ENCODE data around the gene NUP210L.

DNA sequence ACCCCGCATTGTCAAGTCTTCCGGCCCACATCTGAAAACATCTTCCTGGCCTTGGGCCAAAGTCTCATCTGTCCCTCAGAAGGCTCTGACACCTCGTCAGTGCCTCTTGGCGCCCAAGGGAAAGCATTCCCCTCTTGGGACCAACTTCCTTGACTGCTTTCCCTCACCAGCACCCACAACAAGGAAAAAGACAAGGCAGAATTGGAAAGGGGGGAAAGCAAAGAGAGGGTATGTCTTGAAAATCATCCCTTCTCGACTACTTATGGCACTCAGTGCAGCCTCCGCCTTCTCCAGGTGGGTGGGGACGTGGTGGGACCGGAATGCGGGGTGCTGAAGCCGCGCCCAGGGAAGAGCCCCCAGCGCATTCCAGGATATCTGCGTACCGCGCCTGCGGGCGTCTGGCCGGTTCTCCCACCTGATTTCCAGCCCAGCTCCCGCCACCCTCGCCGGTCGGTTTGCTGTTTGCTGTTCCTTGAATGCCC lies 191.0 kb downstream of the NUP210L start:
- TF ChIP-seq POLR2A (IDR thresholded peaks at IDR 0.05) (no peak), CTCF (IDR thresholded peaks at IDR 0.05) (no peak)

Data from heart left ventricle (tissue), 13 donors.